Measurements from ENCODE around the gene CARHSP1.

GRCh38 chr16:8872967-8873865 is 4.4 kb upstream of the CARHSP1 start:
- TF ChIP-seq POLR2A (IDR thresholded peaks at IDR 0.05) (no peak), CTCF (IDR thresholded peaks at IDR 0.05) (no peak)

Measured in uterus (tissue), 2 donors.